ENCODE data around the gene GCLM. TPM values are rescaled to one million over a fixed set of nuclear protein-coding genes. Genes with fewer than 3 reads are reported as not detected.

GCLM gene
- polyA plus RNA-seq, 3 donors: 1.2 to 4.4 (median 3.2) TPM

- intact Hi-C loops (cut with micrococcal nuclease): loop anchor here (2.0 to 10.0 kb wide), 3 partner anchors 30 to 534 kb away; partner anchors contain the start of genes DR1 (in 1 of the 2) and GCLM (in 1 of the 2)
- Histone ChIP-seq H3K4me1 (ENCODE audit: control insufficient read depth in 1 of 2, insufficient read depth in 2 of 2, low read length in 2 of 2) (peaks cover 25 to 34% of the 10 kb centered on the region in 2 donors), H3K9ac (ENCODE audit: insufficient read depth, low read length, poor library complexity, severe bottlenecking) (peak within 1 kb of the TSS; percentile 97), H3K27me3 (ENCODE audit: control insufficient read depth in 2 of 2, insufficient read depth in 2 of 2, low read length in 2 of 2) (no peaks in the 10 kb centered on the region), H3K79me2 (ENCODE audit: insufficient read depth, low read length) (peaks cover 31% of the 10 kb centered on the region), H3K27ac (ENCODE audit: low read depth in 1 of 2, low read length in 2 of 2) (peak within 1 kb of the TSS; percentile 98 to 100), H3K36me3 (replicated peaks in 1 of 2; ENCODE audit: control insufficient read depth in 1 of 2, insufficient read depth in 2 of 2, low read length in 2 of 2) (peaks cover 22 to 37% of the 10 kb centered on the region in 2 donors), H2AFZ (ENCODE audit: insufficient read depth, low read depth, low read length, poor library complexity, severe bottlenecking) (peak within 1 kb of the TSS; percentile 87), H3K4me3 (replicated peaks in 1 of 3; ENCODE audit: low read depth in 2 of 3, low read length in 3 of 3) (peak within 1 kb of the TSS; percentile 83 to 98 (median 91)), H3K9me3 (replicated peaks in 1 of 2; ENCODE audit: control insufficient read depth in 1 of 2, insufficient read depth in 1 of 2, low read length in 2 of 2) (no peaks in the 10 kb centered on the region), H3K4me2 (replicated peaks; ENCODE audit: extremely low read depth, low read length, poor library complexity, severe bottlenecking) (peak within 1 kb of the TSS; percentile 82), H4K20me1 (ENCODE audit: insufficient read depth, low read length) (peaks cover 28% of the 10 kb centered on the region)
- under 1% methylated on average over 38 of the region's 50 CpGs for WGBS (ENCODE audit: insufficient coverage)
- Mint-ChIP-seq H3K4me1 (peaks cover 29% of the 10 kb centered on the region), H3K36me3 (peaks cover 37 to 41% of the 10 kb centered on the region in 2 donors), H3K27ac (peak within 1 kb of the TSS; percentile 97 to 98 (median 98)), H3K27me3 (ENCODE audit: low read depth in 3 of 3) (peaks cover 0 to 4% (median 0%) of the 10 kb centered on the region in 3 donors), H3K9me3 (no peaks in the 10 kb centered on the region), H3K4me3 (peak within 1 kb of the TSS; percentile 91 to 95)
- no peak for TF ChIP-seq CTCF (IDR thresholded peaks at IDR 0.05)
- peak; percentile 85 to 90 (median 89) for DNase-seq
These were observed 30.2 kb downstream of the GCLM start, which contains the start of gene DNTTIP2 for GRCh38 chr1:93878889-93879586. Gene DNTTIP2 (minus strand): TSS chr1:93879206. CDS start chr1:93879148, 58 bp downstream.

GRCh38 chr1:93878501-93878888 lies 30.7 kb downstream of the GCLM start:
- Mint-ChIP-seq H3K9me3 (no peaks in the 10 kb centered on the region), H3K4me1 (peaks cover 29% of the 10 kb centered on the region)
- intact Hi-C loops (cut with micrococcal nuclease): loop anchor here (2.0 to 10.0 kb wide), 3 partner anchors 30 to 534 kb away; partner anchors contain the start of genes DR1 (in 1 of the 2) and GCLM (in 1 of the 2)

More at GRCh38 chr1:93878501-93878888, 30.7 kb downstream of the GCLM start:
- peak overlapping the region; percentile 87 for H2AFZ ChIP-seq (ENCODE audit: insufficient read depth, low read depth, low read length, poor library complexity, severe bottlenecking)
- Mint-ChIP-seq H3K4me3 (peak overlapping the region; percentile 91 to 95), H3K27me3 (ENCODE audit: low read depth in 3 of 3) (peaks cover 0 to 3% (median 0%) of the 10 kb centered on the region in 3 donors), H3K36me3 (peaks cover 40 to 44% of the 10 kb centered on the region in 2 donors), H3K27ac (peak overlapping the region; percentile 97 to 98 (median 98))
- peaks cover 31% of the 10 kb centered on the region for H3K79me2 ChIP-seq (ENCODE audit: insufficient read depth, low read length)
- H3K27ac ChIP-seq (ENCODE audit: low read depth in 1 of 2, low read length in 2 of 2): peak overlapping the region; percentile 98 to 100
- peak overlapping the region; percentile 83 to 98 (median 91) for H3K4me3 ChIP-seq (replicated peaks in 1 of 3; ENCODE audit: low read depth in 2 of 3, low read length in 3 of 3)
- peak overlapping the region; percentile 97 for H3K9ac ChIP-seq (ENCODE audit: insufficient read depth, low read length, poor library complexity, severe bottlenecking)
- peaks cover 25 to 34% of the 10 kb centered on the region in 2 donors for H3K4me1 ChIP-seq (ENCODE audit: control insufficient read depth in 1 of 2, insufficient read depth in 2 of 2, low read length in 2 of 2)
- H4K20me1 ChIP-seq (ENCODE audit: insufficient read depth, low read length): peaks cover 32% of the 10 kb centered on the region
- peaks cover 27 to 42% of the 10 kb centered on the region in 2 donors for H3K36me3 ChIP-seq (replicated peaks in 1 of 2; ENCODE audit: control insufficient read depth in 1 of 2, insufficient read depth in 2 of 2, low read length in 2 of 2)
- 0% methylated on average over 16 of the region's 20 CpGs for WGBS (ENCODE audit: insufficient coverage)
- H3K27me3 ChIP-seq (ENCODE audit: control insufficient read depth in 2 of 2, insufficient read depth in 2 of 2, low read length in 2 of 2): no peaks in the 10 kb centered on the region
- peak overlapping the region; percentile 82 for H3K4me2 ChIP-seq (replicated peaks; ENCODE audit: extremely low read depth, low read length, poor library complexity, severe bottlenecking)
- no peaks in the 10 kb centered on the region for H3K9me3 ChIP-seq (replicated peaks in 1 of 2; ENCODE audit: control insufficient read depth in 1 of 2, insufficient read depth in 1 of 2, low read length in 2 of 2)
- DNase-seq: peak; percentile 79 to 91 (median 79)
- TF ChIP-seq CTCF (IDR thresholded peaks at IDR 0.05): no peak

Measured in CD14-positive monocyte (primary cell).